Bone marrow (tissue), 2 donors: ENCODE measurements around the gene ADGRV1.
"Not testable (repeated sequence)": the region's sequence is repeated elsewhere in the genome, so short reads cannot be mapped to it uniquely, and the experiment has no call there.

Experiments
- DNase-seq, 2 donors: peaks; one replicate each; lab custom pipeline; 2025; lab: John Stamatoyannopoulos, UW

Gene ADGRV1

GRCh38 chr5:91030521-91031401, 472.2 kb downstream of the ADGRV1 start:
- DNase-seq, result no peak

- no peak for DNase-seq
These were observed 472.8 kb downstream of the ADGRV1 start for GRCh38 chr5:91031402-91031752.

GRCh38 chr5:91032125-91032524, 473.5 kb downstream of the ADGRV1 start:
- no peak for DNase-seq

GRCh38 chr5:91033370-91033769, 474.8 kb downstream of the ADGRV1 start:
- DNase-seq, result no peak

DNA sequence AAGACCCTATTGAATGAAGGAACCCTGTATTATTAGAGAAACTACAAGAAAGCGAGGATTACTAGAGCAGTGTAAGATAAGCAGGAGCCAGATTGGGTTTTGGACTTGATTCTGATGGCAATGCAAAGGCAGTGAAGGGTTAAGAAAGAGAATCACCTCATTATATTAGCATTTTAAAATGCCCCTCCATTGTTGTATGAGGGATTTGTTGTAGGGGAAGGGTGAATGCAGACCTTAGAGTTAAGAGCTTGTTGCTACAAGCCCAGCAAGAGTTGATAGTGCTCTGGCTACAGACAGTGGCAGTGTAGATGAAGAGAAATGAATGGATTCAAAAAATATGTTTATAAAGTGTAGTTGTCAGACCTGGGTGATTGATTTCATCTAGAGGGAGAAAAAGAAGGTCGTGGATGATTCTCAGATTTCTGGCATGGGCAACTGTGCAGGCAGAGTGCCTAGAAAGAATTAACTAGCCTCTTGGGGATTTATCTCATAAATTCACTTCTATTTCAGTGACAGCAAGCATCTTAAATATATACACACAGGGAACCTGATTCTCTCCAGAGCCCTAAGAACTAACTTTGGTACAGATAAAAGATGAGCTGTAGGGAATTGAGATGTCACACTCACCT, 479.7 kb downstream of the ADGRV1 start:
- DNase-seq, result no peak

DNA sequence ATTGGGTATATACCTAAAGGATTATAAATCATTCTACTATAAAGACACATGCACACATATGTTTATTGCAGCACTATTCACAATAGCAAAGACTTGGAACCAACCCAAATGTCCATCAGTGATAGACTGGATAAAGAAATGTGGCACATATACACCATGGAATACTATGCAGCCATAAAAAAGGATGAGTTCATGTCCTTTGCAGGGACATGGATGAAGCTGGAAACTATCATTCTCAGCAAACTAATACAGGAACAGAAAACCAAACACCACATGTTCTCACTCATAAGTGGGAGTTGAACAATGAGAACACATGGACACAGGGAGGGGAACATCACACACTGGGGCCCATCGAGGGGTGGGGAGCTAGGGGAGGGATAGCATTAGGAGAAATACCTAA, 482.5 kb downstream of the ADGRV1 start:
- DNase-seq, result not testable (repeated sequence)

DNA sequence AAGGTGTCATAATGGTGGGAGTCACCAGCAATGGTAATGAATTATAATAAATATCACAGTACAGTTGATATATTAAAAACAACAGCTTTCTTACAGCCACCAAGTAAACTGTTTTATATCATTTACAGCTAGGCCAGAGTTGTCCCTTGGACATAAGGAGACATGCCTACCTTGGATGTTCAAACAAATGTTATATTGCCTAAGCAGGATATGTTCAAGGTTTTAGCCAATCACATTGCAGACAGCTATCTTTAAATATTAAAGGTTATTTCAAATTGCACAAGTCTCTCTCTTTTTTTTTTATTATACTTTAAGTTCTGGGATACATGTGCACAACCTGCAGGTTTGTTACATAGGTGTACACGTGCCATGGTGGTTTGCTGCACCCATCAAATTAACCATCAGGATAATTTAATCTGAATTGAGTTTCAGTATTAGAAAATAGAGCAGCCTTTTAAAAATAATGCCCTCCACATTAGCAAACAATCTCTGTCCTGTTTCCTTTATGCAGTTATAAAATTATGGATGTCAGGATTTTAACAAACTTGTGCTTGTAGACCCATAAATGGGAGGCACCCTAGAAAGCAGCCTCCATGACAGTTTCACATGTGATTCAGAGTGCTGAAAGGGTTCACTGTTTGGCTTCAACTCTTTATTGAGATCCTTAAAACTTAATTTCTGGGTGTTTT, 483.8 kb downstream of the ADGRV1 start:
- no peak for DNase-seq

- DNase-seq, result peak in 1 of 2 donors; percentile 7
These were observed 484.3 kb downstream of the ADGRV1 start for GRCh38 chr5:91042936-91043255.

DNA sequence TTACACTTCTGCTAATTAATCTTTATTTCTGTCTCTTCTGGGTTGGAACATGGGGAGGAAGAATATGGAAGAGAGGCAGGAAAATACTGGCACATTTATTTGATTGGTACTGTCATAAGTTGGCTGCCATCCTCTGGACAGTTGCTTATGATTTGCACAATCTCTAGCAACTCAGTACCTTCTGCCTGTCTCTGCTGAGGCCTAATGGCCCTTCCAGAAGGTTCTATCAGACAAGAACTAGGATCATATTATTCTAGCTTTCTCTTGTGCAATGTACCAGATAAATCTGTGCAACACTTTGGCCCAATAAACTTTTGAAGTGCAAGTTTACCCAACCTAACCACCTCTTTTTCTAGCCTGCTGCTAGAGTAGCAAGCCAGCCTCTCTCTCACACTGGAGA, 489.5 kb downstream of the ADGRV1 start:
- DNase-seq, result no peak

DNA sequence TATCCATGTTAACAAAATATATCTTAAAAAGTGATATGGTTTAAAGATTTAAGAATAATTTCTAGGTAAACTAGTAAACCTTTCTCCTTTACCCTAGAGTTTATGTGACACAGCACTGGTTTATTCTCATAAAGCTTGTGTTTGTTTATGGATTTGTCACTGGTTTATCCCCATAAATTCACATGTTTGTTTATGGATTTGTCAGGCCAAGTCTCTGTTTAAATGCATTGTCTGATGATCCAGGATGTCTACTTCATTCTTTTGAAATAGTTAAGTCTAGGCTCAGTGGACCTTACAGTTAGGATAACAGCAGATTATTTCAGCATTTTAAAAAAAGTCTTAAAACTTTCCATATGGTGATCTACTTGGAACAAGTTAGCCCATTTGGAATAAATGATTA, 490.5 kb downstream of the ADGRV1 start:
- no peak for DNase-seq

GRCh38 chr5:91049800-91050199, 491.2 kb downstream of the ADGRV1 start:
- no peak for DNase-seq

DNA sequence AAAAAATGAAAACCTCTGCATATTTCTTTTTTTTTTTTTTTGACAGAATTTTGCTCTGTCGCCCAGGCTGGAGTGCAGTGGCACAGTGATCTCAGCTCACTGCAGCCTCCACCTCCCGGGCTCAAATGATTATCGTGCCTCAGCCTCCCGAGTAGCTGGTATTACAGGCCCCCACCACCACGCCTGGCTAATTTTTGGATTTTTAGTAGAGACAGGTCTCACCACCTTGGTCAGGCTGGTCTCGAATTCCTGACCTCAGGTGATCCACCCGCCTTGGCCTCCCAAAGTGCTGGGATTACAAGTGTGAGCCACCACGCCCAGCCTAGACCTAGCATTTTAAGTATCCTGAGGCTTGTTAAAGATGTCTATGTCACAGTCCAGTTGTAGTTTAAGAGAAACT, 493.8 kb downstream of the ADGRV1 start:
- DNase-seq, result not testable (repeated sequence)

- peak in 1 of 2 donors; percentile 53 for DNase-seq
These were observed 494.6 kb downstream of the ADGRV1 start for GRCh38 chr5:91052977-91053740.

DNA sequence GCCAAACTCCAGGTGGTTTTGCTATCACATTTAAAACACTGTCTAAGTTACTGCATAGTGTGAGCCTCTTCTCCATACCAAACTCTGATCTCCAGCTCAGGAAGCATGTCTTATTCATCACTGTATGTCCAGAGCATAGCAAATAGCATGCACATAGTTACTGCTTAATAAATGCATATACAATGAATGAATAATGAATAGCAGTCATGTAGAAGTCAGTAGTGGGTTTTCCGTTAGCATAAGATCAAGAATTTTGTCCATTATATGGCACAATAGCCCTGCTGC, 495.1 kb downstream of the ADGRV1 start:
- DNase-seq, result peak in 1 of 2 donors; percentile 53

- DNase-seq, result no peak
These were observed 499.6 kb downstream of the ADGRV1 start for GRCh38 chr5:91058155-91058554.

- DNase-seq, result no peak
These were observed 500.0 kb downstream of the ADGRV1 start for GRCh38 chr5:91058575-91058974.

DNA sequence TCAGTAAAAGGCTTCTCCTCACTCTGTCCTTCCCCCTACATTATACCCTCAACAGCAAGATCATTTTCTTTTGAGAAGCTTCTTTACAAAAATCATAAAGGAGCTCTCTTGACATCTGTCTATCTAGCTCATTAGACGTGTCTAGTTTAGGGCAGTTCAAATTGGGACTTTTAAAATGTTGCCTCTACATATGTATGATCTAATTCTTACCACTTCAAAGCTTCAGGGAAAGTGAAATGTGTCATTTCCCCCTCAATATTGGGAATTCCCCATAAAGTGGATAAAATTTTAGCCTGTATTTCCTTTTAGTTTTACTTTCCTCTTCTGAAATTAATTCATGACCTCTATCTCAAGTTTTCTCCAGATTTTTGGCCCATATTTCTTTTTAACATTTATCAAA, 500.8 kb downstream of the ADGRV1 start:
- peak in 1 of 2 donors; percentile 25 for DNase-seq

- DNase-seq, result no peak
These were observed 502.5 kb downstream of the ADGRV1 start for GRCh38 chr5:91061094-91061493.

GRCh38 chr5:91061946-91062562, 503.5 kb downstream of the ADGRV1 start:
- DNase-seq, result peak in 1 of 2 donors; percentile 16

GRCh38 chr5:91063098-91063690, 504.6 kb downstream of the ADGRV1 start:
- not testable (repeated sequence) for DNase-seq

GRCh38 chr5:91065496-91065895, 506.9 kb downstream of the ADGRV1 start:
- no peak for DNase-seq

GRCh38 chr5:91069364-91069763, 510.8 kb downstream of the ADGRV1 start:
- DNase-seq, result no peak
